Epithelial cell of proximal tubule (primary cell): ENCODE results near the gene EDEM1. TPM values are rescaled to one million over a fixed set of nuclear protein-coding genes. Genes with fewer than 3 reads are reported as not detected.
"Not testable (repeated sequence)": the region's sequence is repeated elsewhere in the genome, so short reads cannot be mapped to it uniquely, and the experiment has no call there.

Experiments used
- DNase-seq: peaks from one replicate; pipeline ENCODE4 v3.0.0-alpha.2; 2011; ENCODE audit warnings: low read depth
- H3K4me3 ChIP-seq: 2 replicates; pipeline ENCODE4 v1.5.1; 2011; ENCODE audit warnings: low read depth, mild to moderate bottlenecking, low read length
- total RNA-seq: library from RNA; depleted of rRNA; stranded (reverse); fragments of >200 nt; gene quantifications from 2 replicates; pipeline ENCODE4 v1.2.3, GENCODE V29; 2015
- TF ChIP-seq, protein P1 (sequence below): conservative IDR thresholded peaks from 2 replicates; pipeline ENCODE4 v1.5.1; 2012; ENCODE audit warnings: low read depth, mild to moderate bottlenecking, low read length

Gene EDEM1
- total RNA-seq, 1 donor from 2014 or later = 50.6 TPM

DNA sequence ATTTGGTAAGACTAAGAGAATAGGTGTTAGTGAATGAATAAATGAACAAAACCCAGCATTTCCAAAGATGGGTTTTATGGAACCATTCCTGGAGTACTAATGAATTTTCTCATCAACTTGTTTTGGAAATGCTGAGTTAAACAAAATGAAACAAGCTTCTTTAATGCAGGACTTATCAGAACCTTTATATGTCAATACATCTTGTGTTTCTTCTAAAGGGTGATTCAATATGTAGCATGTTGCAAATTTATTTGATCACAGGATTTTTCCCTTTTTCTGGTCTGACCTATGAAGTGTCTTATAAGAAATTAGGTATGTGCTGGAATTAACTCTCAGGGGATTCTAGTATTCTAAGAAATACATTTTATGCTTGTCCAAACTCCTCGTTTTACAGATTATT, 53.2 kb downstream of the EDEM1 start:
- TF ChIP-seq, protein P1, sequence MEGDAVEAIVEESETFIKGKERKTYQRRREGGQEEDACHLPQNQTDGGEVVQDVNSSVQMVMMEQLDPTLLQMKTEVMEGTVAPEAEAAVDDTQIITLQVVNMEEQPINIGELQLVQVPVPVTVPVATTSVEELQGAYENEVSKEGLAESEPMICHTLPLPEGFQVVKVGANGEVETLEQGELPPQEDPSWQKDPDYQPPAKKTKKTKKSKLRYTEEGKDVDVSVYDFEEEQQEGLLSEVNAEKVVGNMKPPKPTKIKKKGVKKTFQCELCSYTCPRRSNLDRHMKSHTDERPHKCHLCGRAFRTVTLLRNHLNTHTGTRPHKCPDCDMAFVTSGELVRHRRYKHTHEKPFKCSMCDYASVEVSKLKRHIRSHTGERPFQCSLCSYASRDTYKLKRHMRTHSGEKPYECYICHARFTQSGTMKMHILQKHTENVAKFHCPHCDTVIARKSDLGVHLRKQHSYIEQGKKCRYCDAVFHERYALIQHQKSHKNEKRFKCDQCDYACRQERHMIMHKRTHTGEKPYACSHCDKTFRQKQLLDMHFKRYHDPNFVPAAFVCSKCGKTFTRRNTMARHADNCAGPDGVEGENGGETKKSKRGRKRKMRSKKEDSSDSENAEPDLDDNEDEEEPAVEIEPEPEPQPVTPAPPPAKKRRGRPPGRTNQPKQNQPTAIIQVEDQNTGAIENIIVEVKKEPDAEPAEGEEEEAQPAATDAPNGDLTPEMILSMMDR = no peak
- H3K4me3 ChIP-seq = no peak overlapping the region
- DNase-seq = no peak

DNA sequence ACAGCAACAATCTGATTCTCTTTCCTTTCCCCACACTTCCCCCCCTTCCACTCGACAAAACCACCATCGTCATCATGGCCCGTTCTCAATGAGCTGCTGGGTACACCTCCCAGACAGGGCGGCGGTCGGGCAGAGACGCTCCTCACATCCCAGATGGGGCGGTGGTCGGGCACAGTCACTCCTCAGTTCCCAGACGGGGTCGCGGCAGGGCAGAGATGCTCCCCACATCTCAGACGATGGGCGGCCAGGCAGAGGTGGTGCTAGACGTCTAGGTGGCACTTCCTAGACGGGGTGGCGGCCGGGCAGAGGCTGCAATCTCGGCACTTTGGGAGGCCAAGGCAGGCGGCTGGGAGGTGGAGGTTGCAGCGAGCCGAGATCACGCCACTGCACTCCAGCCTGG, 55.3 kb downstream of the EDEM1 start:
- H3K4me3 ChIP-seq, DNase-seq: not testable (repeated sequence)

DNA sequence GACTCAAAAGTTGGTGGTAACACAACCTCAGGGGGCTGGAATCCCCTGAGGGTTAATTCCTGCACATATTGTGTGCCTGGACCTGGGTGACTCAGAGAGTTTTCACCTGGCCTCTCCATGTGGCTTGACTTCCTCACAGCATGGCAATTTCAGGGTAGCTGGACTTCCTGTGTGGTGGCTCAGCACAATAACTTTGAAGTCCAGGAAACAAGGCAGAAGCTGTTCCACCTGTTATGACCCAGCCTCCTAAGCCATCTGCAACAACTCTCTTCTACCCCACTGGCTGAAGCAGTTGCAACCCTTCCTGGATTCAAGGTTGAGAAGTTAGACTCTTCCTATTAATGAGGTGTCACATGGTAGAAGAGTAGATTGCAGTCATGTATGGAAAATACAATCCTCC, 58.4 kb downstream of the EDEM1 start:
- TF ChIP-seq, protein P1 = no peak
- no peak overlapping the region for H3K4me3 ChIP-seq

DNA sequence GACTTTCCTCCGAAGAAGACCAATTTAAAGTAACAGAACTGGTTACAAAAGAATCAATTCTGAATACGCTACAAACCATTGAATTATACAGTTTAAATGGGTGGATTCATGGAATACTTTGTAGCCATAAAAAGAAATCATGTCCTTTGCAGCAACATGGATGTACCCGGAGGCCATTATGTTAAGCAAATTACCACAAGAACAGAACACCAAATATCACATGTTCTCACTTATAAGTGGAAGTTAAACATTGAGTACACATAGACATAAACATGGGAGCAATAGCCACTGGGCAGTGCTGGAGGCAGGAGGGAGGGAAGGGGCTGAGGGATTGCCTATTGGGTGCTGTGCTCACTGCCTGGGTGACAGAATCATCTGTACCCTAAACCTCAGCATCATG, 61.3 kb downstream of the EDEM1 start:
- no peak overlapping the region for H3K4me3 ChIP-seq

More for the DNA sequence above, 58.4 kb downstream of the EDEM1 start:
- no peak for DNase-seq

DNA sequence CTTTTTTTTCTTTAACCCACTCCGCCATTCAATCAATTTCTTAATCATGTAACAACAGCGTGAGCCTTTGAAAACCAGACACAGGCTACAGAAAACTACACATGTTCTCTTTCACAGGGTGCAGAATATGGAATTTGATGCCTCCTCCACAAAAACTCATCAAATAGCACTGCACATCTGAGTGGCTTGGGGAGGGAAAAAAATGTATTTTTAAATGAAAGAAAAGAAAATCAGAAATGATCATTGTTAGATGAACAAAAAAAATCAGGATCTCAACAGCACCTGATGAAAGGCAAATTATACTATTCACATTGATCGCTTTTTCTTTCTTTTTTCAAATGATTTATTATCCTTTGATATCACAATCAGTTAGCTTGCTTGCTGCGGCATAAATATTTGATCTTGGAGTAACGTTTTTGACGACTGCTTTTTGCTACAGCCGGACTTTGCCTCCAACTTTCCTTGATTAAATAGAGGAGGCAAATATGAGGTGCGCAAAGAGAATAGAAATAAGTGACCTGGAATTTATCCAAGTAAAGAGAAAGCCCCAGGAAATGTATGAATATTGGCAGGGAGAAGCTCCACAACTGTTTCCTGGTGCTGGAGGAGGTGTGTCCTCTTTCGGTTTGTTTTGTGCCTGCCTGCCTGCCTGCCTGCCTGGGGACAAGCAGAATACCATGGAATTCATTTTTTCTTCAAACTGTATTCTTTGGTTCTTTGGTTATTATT, 63.1 kb downstream of the EDEM1 start:
- DNase-seq = no peak
- peak overlapping the region; percentile 30 for H3K4me3 ChIP-seq
- TF ChIP-seq, protein P1 = no peak

More for the DNA sequence above, 61.3 kb downstream of the EDEM1 start:
- DNase-seq = no peak
- TF ChIP-seq, protein P1 = no peak

DNA sequence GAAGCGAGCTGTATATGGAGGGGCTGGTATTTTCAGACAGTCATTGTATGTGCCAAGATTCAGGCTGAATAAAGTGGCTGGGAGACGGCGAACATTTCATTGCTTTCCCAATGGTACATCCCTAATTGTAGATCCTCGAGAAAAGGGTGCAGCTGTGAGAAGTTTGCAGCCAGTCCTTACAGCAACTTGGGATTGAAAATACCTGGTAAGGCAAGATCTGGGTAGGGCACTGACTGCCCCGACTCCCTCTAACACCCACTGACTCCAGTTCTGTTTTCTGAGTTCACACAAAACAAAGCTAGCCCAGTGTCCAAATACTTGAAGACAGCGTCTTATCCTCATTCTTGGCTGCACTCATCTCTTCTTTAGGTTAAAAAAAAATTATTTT, 63.7 kb downstream of the EDEM1 start:
- TF ChIP-seq, protein P1 = no peak
- no peak for DNase-seq
- peak overlapping the region; percentile 30 for H3K4me3 ChIP-seq

DNA sequence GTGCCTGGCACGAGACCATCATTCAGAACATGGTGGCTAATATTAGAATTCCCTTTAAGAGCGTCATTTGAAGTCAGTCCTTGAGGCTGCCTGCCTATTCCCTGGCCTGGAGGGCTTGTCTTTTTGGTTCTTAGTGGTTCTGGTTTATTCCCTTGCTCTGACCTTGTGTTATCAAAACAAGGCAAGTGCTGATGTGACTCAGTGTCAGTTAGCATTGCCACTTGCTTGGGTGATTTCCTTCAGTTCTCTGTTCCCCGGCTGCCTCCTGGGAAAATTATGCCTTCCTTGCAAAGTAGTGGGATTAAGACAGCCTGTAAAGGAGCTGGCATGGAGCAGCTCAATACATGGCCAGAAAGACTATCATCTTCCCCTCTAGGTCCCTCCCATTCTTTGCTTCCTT, 64.6 kb downstream of the EDEM1 start:
- H3K4me3 ChIP-seq = no peak overlapping the region
- DNase-seq = no peak
- TF ChIP-seq, protein P1 = no peak
